AG09319 (cell line): ENCODE data around the gene DMD.

Source experiments
- DNase-seq: peaks from one replicate; pipeline ENCODE4 v3.0.0-alpha.2; 2010; ENCODE audit warnings: low read depth; ENCODE audit errors: extremely low read depth
- TF ChIP-seq, protein P1 (sequence below): IDR thresholded peaks from 2 replicates; pipeline ENCODE4 v1.5.1; 2011; ENCODE audit warnings: low read depth, mild to moderate bottlenecking, inconsistent platforms, low read length, moderate library complexity

Gene DMD

DNA sequence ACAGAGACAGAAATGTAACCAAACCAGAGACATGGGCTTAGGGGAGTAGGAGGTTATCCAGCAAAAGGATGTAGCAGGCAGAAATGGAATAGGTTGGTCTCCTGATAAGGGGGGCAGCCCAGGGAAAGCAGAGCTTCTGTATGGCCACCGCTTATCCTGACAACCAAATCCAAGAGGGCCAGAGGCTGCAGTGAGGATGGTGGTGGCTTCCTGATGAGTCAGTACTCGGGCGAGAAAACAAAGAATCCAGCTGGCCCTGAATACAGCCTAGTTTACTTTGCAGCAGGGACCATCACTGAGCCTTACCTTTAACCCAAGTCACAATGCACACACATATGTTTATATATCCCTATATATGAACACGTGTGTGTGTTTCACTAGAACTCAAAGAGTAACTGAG, 2009.8 kb downstream of the DMD start:
- TF ChIP-seq, protein P1, sequence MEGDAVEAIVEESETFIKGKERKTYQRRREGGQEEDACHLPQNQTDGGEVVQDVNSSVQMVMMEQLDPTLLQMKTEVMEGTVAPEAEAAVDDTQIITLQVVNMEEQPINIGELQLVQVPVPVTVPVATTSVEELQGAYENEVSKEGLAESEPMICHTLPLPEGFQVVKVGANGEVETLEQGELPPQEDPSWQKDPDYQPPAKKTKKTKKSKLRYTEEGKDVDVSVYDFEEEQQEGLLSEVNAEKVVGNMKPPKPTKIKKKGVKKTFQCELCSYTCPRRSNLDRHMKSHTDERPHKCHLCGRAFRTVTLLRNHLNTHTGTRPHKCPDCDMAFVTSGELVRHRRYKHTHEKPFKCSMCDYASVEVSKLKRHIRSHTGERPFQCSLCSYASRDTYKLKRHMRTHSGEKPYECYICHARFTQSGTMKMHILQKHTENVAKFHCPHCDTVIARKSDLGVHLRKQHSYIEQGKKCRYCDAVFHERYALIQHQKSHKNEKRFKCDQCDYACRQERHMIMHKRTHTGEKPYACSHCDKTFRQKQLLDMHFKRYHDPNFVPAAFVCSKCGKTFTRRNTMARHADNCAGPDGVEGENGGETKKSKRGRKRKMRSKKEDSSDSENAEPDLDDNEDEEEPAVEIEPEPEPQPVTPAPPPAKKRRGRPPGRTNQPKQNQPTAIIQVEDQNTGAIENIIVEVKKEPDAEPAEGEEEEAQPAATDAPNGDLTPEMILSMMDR: no peak
- DNase-seq: no peak

DNA sequence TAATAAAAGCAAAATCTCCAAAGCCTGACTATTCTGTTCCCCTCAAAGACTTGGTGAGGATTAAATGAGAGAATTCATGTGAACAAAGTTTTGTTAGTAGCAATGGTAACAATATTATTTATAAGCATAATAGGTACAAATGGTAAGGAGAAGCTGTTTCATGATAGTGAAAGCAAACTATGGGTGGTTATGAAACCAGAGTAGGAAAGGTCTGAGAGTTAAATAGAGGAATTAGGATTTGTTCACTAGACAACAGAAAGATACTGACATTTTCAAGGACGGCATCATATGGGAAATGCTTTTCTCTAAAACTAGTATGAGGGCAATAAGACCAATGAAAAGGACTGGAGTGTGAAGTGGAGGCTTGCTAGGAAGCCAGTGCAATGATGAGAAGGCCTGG, 2010.9 kb downstream of the DMD start:
- TF ChIP-seq, protein P1: no peak
- no peak for DNase-seq

DNA sequence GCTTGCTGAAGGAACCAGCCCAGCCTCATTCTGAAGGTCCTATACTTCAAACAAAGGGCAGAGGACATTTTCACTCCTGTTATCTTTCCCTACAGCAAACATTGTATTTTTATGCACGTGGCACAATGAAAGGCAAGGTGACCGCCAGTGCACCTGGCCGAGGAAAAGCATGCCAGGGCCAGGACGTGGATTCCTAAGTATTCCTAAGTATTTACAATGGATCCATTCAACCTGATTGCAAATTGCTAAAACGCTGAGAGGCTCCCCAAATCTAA, 2011.6 kb downstream of the DMD start:
- TF ChIP-seq, protein P1: no peak

DNA sequence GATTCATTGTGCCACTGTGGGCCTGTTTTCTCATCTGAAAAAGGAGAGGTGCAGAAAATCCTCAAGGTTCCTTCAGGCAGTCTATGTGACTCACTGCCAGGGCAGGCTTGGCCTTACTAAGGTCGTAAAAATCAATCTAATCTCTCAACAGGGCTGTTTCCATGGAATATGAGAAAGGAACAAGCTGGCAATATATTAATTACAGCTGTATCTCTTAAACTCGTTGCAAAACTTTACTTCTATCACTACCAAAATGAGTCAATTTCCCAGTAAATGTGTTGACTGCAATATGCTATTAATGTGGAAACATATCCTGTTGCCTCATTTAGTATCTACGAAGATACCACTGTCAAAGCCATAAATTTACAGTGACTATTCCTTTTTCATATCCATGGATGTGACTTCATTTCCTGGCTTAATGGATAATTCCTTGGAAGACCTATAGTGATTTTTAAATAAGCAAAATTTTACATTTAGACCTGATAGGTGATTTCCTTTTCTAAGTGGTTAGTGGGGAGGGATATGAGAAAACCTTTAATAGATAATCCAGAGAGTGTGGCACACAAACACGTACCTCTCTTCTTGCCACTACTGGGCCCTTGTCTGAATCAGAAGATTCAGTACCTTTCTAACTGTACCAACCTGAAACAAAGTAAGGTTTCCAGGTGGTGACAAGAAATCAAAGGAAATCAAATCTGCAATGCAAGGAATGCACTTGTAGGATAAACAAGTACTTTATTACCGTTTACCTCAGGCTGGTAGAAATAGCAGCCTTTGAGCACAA, 2012.1 kb downstream of the DMD start:
- DNase-seq: no peak
- TF ChIP-seq, protein P1: no peak

More for the DNA sequence above, 2011.6 kb downstream of the DMD start:
- no peak for DNase-seq

DNA sequence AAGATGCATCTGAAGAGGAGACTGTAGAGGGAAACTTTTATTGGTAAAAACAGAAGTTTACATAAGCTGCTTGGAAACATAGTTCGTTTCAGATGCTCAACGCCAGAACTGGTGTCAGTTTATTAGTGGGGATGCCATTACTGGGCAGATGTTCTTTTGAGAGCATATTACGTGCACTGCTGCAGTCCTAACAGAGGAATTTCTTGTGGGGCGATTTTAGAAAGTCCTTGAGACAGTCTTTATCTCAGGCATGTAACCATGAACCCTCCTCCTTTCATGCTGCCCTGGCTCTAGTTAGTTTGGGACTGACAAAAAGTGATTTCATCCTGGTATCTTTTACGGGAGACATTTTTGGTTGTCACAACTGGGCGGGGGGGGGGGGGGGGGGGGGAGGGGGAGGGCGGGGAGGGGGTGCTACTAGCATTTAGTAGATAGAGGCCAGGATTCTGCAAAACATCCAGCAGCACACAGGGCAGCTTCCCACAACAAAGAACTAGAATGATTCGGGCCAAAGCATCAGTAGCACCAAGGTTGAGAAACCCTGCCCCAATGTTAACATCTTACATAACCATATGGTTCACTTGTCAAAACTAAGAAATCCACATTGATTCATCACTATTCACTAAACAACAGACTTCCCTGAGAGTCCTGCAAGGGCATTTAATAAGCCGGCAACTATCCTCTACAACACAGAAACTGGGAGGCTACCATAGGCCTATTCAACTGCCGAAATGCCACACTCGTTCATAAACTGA, 2021.0 kb downstream of the DMD start:
- TF ChIP-seq, protein P1: no peak
- no peak for DNase-seq

DNA sequence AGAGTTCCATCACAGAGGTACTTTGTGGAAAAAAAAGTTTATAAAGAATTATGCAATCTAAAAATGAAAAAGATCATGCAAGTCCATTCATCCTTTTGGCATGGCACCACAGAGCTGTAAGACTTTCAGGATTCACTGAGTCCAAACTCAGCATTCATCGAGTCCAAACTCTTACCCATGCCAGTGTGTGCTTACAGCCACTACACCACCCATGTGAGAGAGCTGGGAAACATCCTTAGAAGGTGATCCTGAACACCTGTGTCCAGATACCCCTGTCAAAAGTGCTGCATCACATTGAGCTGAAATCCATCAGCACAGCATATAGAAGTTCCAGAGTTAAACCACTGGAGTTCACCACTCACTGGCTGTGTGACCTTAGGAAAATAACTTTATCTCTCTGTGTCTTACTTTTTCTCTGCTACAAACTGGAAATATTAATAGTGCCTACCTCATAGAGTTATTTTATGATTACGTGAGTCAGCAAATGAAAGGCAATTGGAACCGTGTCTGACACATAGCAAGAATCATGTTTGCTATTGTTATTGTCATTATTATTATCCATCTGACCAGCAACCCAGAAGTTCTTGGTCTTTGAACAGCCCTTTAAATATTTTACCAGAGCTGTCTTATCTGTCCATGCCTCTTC, 2024.5 kb downstream of the DMD start:
- TF ChIP-seq, protein P1: no peak
- no peak for DNase-seq

DNA sequence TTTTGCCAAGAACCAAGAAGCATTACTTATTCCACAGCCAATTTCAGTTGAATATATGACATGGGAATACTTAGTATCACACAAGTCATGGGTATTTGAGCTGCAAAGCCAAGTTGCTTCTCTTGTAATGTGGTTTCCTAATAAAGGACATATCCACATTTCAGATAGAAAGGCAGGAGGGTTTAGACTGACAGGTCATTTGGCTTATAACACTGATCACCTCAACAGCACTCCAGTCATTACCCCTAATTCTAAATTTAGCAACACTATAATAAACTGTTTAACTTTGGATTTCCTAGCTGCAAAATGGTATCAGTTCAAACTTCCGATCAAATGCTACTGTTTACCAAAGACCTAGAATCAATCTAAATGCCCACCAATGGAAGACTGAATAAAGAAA, 2025.5 kb downstream of the DMD start:
- DNase-seq: no peak
- TF ChIP-seq, protein P1: no peak
